Mesenteric fat pad (tissue), 1 donor: Measurements from ENCODE around the gene DYNC1H1. TPM values are rescaled to one million over a fixed set of nuclear protein-coding genes. Genes with fewer than 3 reads are reported as not detected.
"Not testable (repeated sequence)": the region's sequence is repeated elsewhere in the genome, so short reads cannot be mapped to it uniquely, and the experiment has no call there.

Source experiments
- DNase-seq: peaks from one replicate; pipeline ENCODE4 v3.0.0-alpha.2; 2020; ENCODE audit warnings: low spot score
- total RNA-seq: library from RNA; stranded (reverse); fragmentation: NEBNext Ultra II Directional; extraction: Animal tissue kit (Norgen Biotek cat#: 25700); gene quantifications from one replicate; pipeline ENCODE4 v1.2.1, GENCODE V29; 2021
- donor health status: DM: yes; HTN: yes; CAD: no.

The DYNC1H1 gene
- total RNA-seq, 1 donor from 2014 or later = 473 TPM

GRCh38 chr14:101963052-101963451 lies 1.3 kb upstream of the DYNC1H1 start:
- no peak for DNase-seq

GRCh38 chr14:101963656-101964296 lies 597 bp upstream of the DYNC1H1 start:
- DNase-seq = no peak

GRCh38 chr14:101965181-101965544 lies 790 bp downstream of the DYNC1H1 start:
- no peak for DNase-seq

- no peak for DNase-seq
Observed at GRCh38 chr14:101965770-101966722, 1.7 kb downstream of the DYNC1H1 start.

- DNase-seq = no peak
Observed at GRCh38 chr14:101966742-101967141, 2.4 kb downstream of the DYNC1H1 start.

GRCh38 chr14:101968186-101968585 lies 3.8 kb downstream of the DYNC1H1 start:
- DNase-seq = no peak

GRCh38 chr14:101969481-101969880 lies 5.1 kb downstream of the DYNC1H1 start:
- no peak for DNase-seq

- no peak for DNase-seq
Observed at GRCh38 chr14:101970830-101971400, 6.5 kb downstream of the DYNC1H1 start.

- DNase-seq = not testable (repeated sequence)
Observed at GRCh38 chr14:101971458-101971857, 7.1 kb downstream of the DYNC1H1 start.

- no peak for DNase-seq
Observed at GRCh38 chr14:101972126-101972866, 7.9 kb downstream of the DYNC1H1 start.

- DNase-seq = no peak
Observed at GRCh38 chr14:101973356-101973755, 9.0 kb downstream of the DYNC1H1 start.

GRCh38 chr14:101975231-101975630 lies 10.9 kb downstream of the DYNC1H1 start:
- no peak for DNase-seq

- DNase-seq = no peak
Observed at GRCh38 chr14:101977311-101978071, 13.1 kb downstream of the DYNC1H1 start.

GRCh38 chr14:101979666-101980065 lies 15.3 kb downstream of the DYNC1H1 start:
- DNase-seq = no peak

- DNase-seq = no peak
Observed at GRCh38 chr14:101980251-101980650, 15.9 kb downstream of the DYNC1H1 start.

- no peak for DNase-seq
Observed at GRCh38 chr14:101980700-101981099, 16.3 kb downstream of the DYNC1H1 start.

- DNase-seq = no peak
Observed at GRCh38 chr14:101982621-101983020, 18.2 kb downstream of the DYNC1H1 start.

- not testable (repeated sequence) for DNase-seq
Observed at GRCh38 chr14:101984831-101985230, 20.5 kb downstream of the DYNC1H1 start.

- no peak for DNase-seq
Observed at GRCh38 chr14:101985957-101986356, 21.6 kb downstream of the DYNC1H1 start.

GRCh38 chr14:101986953-101987352 lies 22.6 kb downstream of the DYNC1H1 start:
- no peak for DNase-seq

- DNase-seq = no peak
Observed at GRCh38 chr14:101988377-101988776, 24.0 kb downstream of the DYNC1H1 start.
